ENCODE data around the gene FOXF2.

DNA sequence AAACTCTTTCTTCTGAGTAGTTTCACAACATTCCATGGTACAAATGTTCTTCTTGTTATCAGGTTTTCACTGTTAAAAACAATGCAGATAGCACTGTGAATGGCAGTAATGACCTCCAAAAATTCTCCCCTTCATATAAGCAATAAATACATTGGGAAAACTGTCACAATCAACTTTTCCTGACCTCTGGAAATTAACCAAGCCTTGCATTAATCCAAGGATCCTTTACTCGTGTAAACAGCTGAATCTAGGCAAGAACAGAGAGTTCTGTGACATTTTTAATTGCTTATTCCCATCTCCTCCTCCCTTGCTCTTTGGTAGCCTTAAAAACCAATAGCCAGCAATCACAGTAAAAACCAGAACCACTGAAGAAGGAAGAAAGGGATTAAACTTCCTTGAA is 39.7 kb upstream of the FOXF2 start:
- TF ChIP-seq ZUFSP (CRISPR knock-in tag; IDR thresholded peaks at IDR 0.05; ENCODE audit: borderline replicate concordance) (no peak), FOXK1 (CRISPR knock-in tag; IDR thresholded peaks at IDR 0.05; ENCODE audit: borderline replicate concordance, low read depth) (no peak), POLR2AphosphoS5 (IDR thresholded peaks at IDR 0.05; ENCODE audit: low read depth, low read length) (no peak), CTCF (CRISPR knock-in tag; IDR thresholded peaks at IDR 0.05) (no peak), THYN1 (CRISPR knock-in tag; IDR thresholded peaks at IDR 0.05; ENCODE audit: borderline replicate concordance, low read depth) (no peak), ATF1 (CRISPR knock-in tag; IDR thresholded peaks at IDR 0.05) (no peak), MZF1 (CRISPR knock-in tag; IDR thresholded peaks at IDR 0.05; ENCODE audit: borderline replicate concordance) (no peak), ZNF780A (CRISPR knock-in tag; IDR thresholded peaks at IDR 0.05) (no peak), ZNF264 (CRISPR knock-in tag; IDR thresholded peaks at IDR 0.05) (no peak)
- TF ChIP-seq, protein P1, sequence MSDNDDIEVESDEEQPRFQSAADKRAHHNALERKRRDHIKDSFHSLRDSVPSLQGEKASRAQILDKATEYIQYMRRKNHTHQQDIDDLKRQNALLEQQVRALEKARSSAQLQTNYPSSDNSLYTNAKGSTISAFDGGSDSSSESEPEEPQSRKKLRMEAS (IDR thresholded peaks at IDR 0.05): no peak

Measured in HepG2 (cell line).